Parathyroid adenoma (tissue), 2 donors: ENCODE measurements around the gene C5orf63.

Source experiments
- H2AFZ ChIP-seq: fragments of 300-600 bp; sonication (generic); one replicate; pipeline ENCODE4 v1.7.0; 2017; ENCODE audit warnings: antibody characterized with exemption, mild to moderate bottlenecking
- H3K27ac ChIP-seq: fragments of 300-600 bp; sonication (generic); one replicate; pipeline ENCODE4 v1.7.0; 2017
- H3K27me3 ChIP-seq: fragments of 300-600 bp; sonication (generic); one replicate; pipeline ENCODE4 v1.7.0; 2017; ENCODE audit warnings: low read length; ENCODE audit not compliant: control insufficient read depth, insufficient read depth
- H3K36me3 ChIP-seq: fragments of 300-600 bp; sonication (generic); one replicate; pipeline ENCODE4 v1.7.0; 2017; ENCODE audit warnings: low read length; ENCODE audit not compliant: control insufficient read depth, insufficient read depth
- H3K4me1 ChIP-seq: fragments of 300-600 bp; sonication (generic); one replicate; pipeline ENCODE4 v1.7.0; 2017; ENCODE audit warnings: control low read depth
- H3K4me2 ChIP-seq: fragments of 300-600 bp; sonication (generic); one replicate; pipeline ENCODE4 v1.7.0; 2017; ENCODE audit warnings: low read length
- H3K4me3 ChIP-seq: fragments of 300-600 bp; sonication (generic); one replicate; pipeline ENCODE4 v1.7.0; 2017; ENCODE audit warnings: low read depth, low read length
- H3K79me2 ChIP-seq: fragments of 300-600 bp; sonication (generic); one replicate; pipeline ENCODE4 v1.7.0; 2017; ENCODE audit warnings: control low read depth
- H3K9ac ChIP-seq: fragments of 300-600 bp; sonication (generic); one replicate; pipeline ENCODE4 v1.7.0; 2017; ENCODE audit warnings: mild to moderate bottlenecking
- H3K9me3 ChIP-seq: fragments of 300-600 bp; sonication (generic); one replicate; pipeline ENCODE4 v1.7.0; 2017; ENCODE audit warnings: low read length; ENCODE audit not compliant: control insufficient read depth
- TF ChIP-seq, protein P1 (sequence below): fragments of 300-600 bp; sonication (generic); IDR thresholded peaks from one replicate; pipeline ENCODE4 v1.7.0; 2017; ENCODE audit warnings: antibody characterized with exemption, mild to moderate bottlenecking
- donor health status: primary hyperparathyroidism.

The C5orf63 gene

DNA sequence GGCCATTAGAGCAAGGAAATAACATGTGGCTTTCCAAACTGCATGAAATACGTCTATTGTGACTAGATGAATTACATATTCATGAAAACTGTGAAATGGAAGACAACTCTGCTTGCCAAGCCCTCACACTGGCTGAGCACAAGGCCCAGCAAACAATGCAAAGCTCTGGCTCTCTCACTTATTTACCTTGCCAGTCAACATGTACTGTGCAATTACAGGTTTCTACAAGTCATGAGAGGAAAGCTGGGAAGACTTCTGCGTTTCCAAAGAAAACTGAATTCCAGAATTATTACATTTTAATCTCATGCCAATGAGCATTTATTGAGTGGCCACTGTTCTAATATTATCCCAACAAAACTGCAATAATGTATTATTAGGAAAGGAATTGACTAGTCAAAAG lies 12.1 kb upstream of the C5orf63 start:
- Histone ChIP-seq H3K9me3 (no peaks in the 10 kb centered on the region), H3K9ac (no peak overlapping the region), H3K4me1 (no peaks in the 10 kb centered on the region), H3K4me3 (no peak overlapping the region), H3K36me3 (no peaks in the 10 kb centered on the region), H3K27me3 (no peaks in the 10 kb centered on the region), H3K79me2 (no peaks in the 10 kb centered on the region), H3K27ac (no peak overlapping the region), H2AFZ (no peak overlapping the region), H3K4me2 (no peak overlapping the region)
- TF ChIP-seq, protein P1, sequence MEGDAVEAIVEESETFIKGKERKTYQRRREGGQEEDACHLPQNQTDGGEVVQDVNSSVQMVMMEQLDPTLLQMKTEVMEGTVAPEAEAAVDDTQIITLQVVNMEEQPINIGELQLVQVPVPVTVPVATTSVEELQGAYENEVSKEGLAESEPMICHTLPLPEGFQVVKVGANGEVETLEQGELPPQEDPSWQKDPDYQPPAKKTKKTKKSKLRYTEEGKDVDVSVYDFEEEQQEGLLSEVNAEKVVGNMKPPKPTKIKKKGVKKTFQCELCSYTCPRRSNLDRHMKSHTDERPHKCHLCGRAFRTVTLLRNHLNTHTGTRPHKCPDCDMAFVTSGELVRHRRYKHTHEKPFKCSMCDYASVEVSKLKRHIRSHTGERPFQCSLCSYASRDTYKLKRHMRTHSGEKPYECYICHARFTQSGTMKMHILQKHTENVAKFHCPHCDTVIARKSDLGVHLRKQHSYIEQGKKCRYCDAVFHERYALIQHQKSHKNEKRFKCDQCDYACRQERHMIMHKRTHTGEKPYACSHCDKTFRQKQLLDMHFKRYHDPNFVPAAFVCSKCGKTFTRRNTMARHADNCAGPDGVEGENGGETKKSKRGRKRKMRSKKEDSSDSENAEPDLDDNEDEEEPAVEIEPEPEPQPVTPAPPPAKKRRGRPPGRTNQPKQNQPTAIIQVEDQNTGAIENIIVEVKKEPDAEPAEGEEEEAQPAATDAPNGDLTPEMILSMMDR = no peak

DNA sequence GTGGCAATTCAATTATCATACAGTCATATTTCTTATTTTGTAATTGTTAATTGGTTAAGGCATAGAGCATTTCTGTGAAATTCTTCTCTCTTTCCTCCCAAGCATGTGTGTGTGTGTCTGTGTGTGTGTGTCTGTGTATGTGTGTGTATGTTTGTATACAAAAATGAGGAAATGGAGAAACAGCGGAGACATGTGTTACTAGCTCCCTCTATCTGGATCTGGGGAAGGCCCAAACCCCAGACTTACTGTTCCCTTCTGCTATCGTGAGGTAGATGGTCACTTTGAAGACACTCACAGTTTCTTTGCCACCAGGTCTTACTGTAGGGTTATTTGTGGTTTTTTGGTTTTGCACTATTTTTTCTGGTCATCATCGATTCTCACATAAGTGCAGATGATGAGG lies 11.4 kb upstream of the C5orf63 start:
- Histone ChIP-seq H3K36me3 (no peaks in the 10 kb centered on the region), H3K4me2 (no peak overlapping the region)

DNA sequence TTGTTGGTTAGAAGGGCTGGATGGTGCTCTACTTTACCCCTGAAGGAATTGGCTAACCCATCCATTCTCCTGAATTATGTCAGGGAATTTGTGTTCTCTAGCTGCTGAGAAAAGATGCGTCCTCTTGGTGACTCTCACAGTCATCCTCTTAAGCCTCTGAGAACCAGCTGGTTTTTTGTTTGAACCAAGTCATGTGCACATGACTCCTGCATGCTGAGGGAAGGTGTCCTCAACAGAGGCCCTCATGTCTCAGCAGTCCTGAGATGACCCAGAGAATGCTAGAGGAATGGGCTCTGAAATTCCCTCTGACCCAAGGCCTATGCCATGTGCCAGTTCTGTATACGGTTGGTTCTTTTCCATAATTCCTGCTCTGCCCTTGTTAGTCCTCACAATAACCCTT lies 10.4 kb upstream of the C5orf63 start:
- Histone ChIP-seq H2AFZ (no peak overlapping the region), H3K4me1 (no peaks in the 10 kb centered on the region), H3K9ac (no peak overlapping the region), H3K4me2 (no peak overlapping the region), H3K27me3 (no peaks in the 10 kb centered on the region), H3K27ac (no peak overlapping the region), H3K36me3 (no peaks in the 10 kb centered on the region), H3K9me3 (no peaks in the 10 kb centered on the region), H3K4me3 (no peak overlapping the region), H3K79me2 (no peaks in the 10 kb centered on the region)
- TF ChIP-seq, protein P1 = no peak

More for the DNA sequence above, 11.4 kb upstream of the C5orf63 start:
- Histone ChIP-seq H3K27ac (no peak overlapping the region), H2AFZ (no peak overlapping the region), H3K4me3 (no peak overlapping the region), H3K79me2 (no peaks in the 10 kb centered on the region), H3K4me1 (no peaks in the 10 kb centered on the region), H3K9ac (no peak overlapping the region), H3K9me3 (no peaks in the 10 kb centered on the region), H3K27me3 (no peaks in the 10 kb centered on the region)
- TF ChIP-seq, protein P1 = no peak

DNA sequence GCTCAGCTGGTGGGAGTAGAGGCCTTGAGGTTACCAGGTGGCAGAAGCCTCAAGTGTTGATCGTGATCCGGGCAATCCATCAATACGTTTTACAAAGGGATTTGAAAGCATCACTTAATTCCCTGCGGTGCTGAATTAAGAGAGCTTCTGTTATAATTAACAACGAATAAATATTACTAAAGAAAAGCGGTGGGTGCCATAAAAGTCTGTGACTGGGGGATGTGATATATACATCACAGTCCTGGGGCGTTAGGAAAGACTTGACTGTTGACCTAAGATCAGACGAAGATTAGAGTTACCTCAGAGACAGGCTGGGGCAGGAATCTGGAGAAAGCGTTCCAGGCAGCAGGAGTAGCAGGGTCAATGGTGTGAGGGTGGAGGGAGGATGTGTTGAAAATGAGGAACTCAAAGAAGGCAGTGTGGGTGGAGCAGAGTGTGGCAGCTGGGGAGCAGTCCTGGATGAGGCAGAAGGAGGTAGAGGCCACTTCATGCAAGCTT lies 6.7 kb upstream of the C5orf63 start:
- Histone ChIP-seq H3K9me3 (no peaks in the 10 kb centered on the region), H3K27ac (no peak overlapping the region), H3K9ac (no peak overlapping the region), H3K27me3 (no peaks in the 10 kb centered on the region), H3K4me3 (no peak overlapping the region), H3K36me3 (no peaks in the 10 kb centered on the region), H2AFZ (no peak overlapping the region), H3K4me1 (no peaks in the 10 kb centered on the region), H3K79me2 (no peaks in the 10 kb centered on the region), H3K4me2 (no peak overlapping the region)
- TF ChIP-seq, protein P1 = no peak

DNA sequence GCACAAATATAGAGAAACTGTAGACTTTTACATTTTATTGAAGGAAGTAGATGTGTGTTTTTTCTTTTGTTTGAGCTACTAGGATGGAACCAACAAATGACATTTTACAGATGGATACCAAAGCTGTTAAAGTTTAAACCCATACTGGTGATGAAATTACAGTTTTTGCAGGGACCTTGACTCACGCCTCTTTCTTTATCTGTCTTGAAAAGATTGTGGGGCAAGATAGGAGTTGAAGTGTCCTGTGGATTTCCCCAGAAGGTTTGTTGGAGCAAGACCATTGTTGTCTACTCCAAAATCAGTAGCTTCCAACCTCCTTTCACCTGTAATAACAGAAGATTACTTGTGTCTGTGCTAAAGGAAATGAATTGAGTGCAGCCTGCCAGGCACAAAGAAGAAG lies 4.1 kb upstream of the C5orf63 start:
- H3K4me1 ChIP-seq = no peaks in the 10 kb centered on the region
- no peaks in the 10 kb centered on the region for H3K79me2 ChIP-seq
- no peak overlapping the region for H3K4me3 ChIP-seq
- H3K36me3 ChIP-seq = no peaks in the 10 kb centered on the region
- no peak overlapping the region for H2AFZ ChIP-seq
- TF ChIP-seq, protein P1 = no peak
- no peak overlapping the region for H3K27ac ChIP-seq
- no peak overlapping the region for H3K4me2 ChIP-seq
- no peak overlapping the region for H3K9ac ChIP-seq
- no peaks in the 10 kb centered on the region for H3K9me3 ChIP-seq
- H3K27me3 ChIP-seq = no peaks in the 10 kb centered on the region
